HepG2 (cell line): ENCODE measurements around the gene ASH1L. TPM values are rescaled to one million over a fixed set of nuclear protein-coding genes. Genes with fewer than 3 reads are reported as not detected.

ENCODE experiments used
- DNMT1 ChIP-seq: sonication (generic); formaldehyde crosslinking; IDR thresholded peaks from 2 replicates; pipeline ENCODE4 v1.5.1; 2020; ENCODE audit warnings: mild to moderate bottlenecking, missing genetic modification reagents
- GATA4 ChIP-seq: sonication (generic); IDR thresholded peaks from 2 replicates; pipeline ENCODE4 v1.6.1; 2016; ENCODE audit warnings: antibody characterized with exemption, low read depth, borderline replicate concordance
- GATAD1 ChIP-seq: IDR thresholded peaks from 2 replicates; pipeline ENCODE4 v1.6.1; 2016; ENCODE audit warnings: missing genetic modification reagents, missing compliant biosample characterization
- GTF3A ChIP-seq: sonication (generic); formaldehyde crosslinking; conservative IDR thresholded peaks from 2 replicates; pipeline ENCODE4 v1.4.0; 2020; ENCODE audit warnings: mild to moderate bottlenecking, missing genetic modification reagents
- HDAC6 ChIP-seq: fragments of 200-600 bp; sonication (generic); IDR thresholded peaks from 2 replicates; pipeline ENCODE4 v1.7.0; 2017; ENCODE audit warnings: mild to moderate bottlenecking, antibody characterized with exemption, low read length, low read depth
- HNRNPLL ChIP-seq: fragments of 200-400 bp; formaldehyde crosslinking; IDR thresholded peaks from 2 replicates; pipeline ENCODE4 v1.6.1; 2017; ENCODE audit warnings: mild to moderate bottlenecking, low read depth, low read length; ENCODE audit not compliant: poor library complexity, severe bottlenecking
- KDM5A ChIP-seq: fragments of 200-600 bp; sonication (generic); IDR thresholded peaks from 2 replicates; pipeline ENCODE4 v1.7.0; 2018; ENCODE audit warnings: antibody characterized with exemption, mild to moderate bottlenecking, low read length, borderline replicate concordance
- MTA3 ChIP-seq: sonication (generic); formaldehyde crosslinking; IDR thresholded peaks from 2 replicates; pipeline ENCODE4 v1.4.0; 2020; ENCODE audit warnings: missing genetic modification reagents
- MYC ChIP-seq: sonication (generic); formaldehyde crosslinking; IDR thresholded peaks from 2 replicates; pipeline ENCODE4 v1.9.0; 2021; ENCODE audit warnings: missing genetic modification reagents, borderline replicate concordance
- NFYC ChIP-seq: IDR thresholded peaks from 2 replicates; pipeline ENCODE4 v1.6.1; 2016; ENCODE audit warnings: missing genetic modification reagents, missing compliant biosample characterization
- NR0B2 ChIP-seq: sonication (generic); formaldehyde crosslinking; IDR thresholded peaks from 2 replicates; pipeline ENCODE4 v1.4.0; 2020; ENCODE audit warnings: mild to moderate bottlenecking, missing genetic modification reagents
- RBAK ChIP-seq: sonication (generic); formaldehyde crosslinking; IDR thresholded peaks from 2 replicates; pipeline ENCODE4 v1.5.1; 2020; ENCODE audit warnings: mild to moderate bottlenecking, missing genetic modification reagents
- SMAD3 ChIP-seq: sonication (generic); formaldehyde crosslinking; IDR thresholded peaks from 2 replicates; pipeline ENCODE4 v1.4.0; 2020; ENCODE audit warnings: missing genetic modification reagents
- SOX6 ChIP-seq, 2 experiments: fragments of 450-650 bp in 1 of 2; sonication (generic) in 1 of 2; formaldehyde crosslinking in 1 of 2; IDR thresholded peaks; 2 replicates each; pipeline versions ENCODE4 v1.4.0 to v1.6.1; 2017 to 2020; ENCODE audit warnings: antibody characterized with exemption in 1 of 2, mild to moderate bottlenecking in 1 of 2, missing genetic modification reagents in 1 of 2
- STAT6 ChIP-seq: sonication (generic); formaldehyde crosslinking; IDR thresholded peaks from 2 replicates; pipeline ENCODE4 v1.4.0; 2020; ENCODE audit warnings: missing genetic modification reagents, mild to moderate bottlenecking, borderline replicate concordance
- ZEB1 ChIP-seq: IDR thresholded peaks from 2 replicates; pipeline ENCODE4 v1.6.1; 2012; ENCODE audit warnings: mild to moderate bottlenecking, low read depth, inconsistent platforms; ENCODE audit not compliant: insufficient replicate concordance
- ZKSCAN8 ChIP-seq: IDR thresholded peaks from 2 replicates; pipeline ENCODE4 v1.6.1; 2016; ENCODE audit warnings: borderline replicate concordance, missing genetic modification reagents, missing compliant biosample characterization
- ZNF121 ChIP-seq: sonication (generic); formaldehyde crosslinking; IDR thresholded peaks from 2 replicates; pipeline ENCODE4 v1.5.0; 2020; ENCODE audit warnings: mild to moderate bottlenecking, missing genetic modification reagents
- ZNF124 ChIP-seq: sonication (generic); formaldehyde crosslinking; IDR thresholded peaks from 2 replicates; pipeline ENCODE4 v1.4.0; 2020; ENCODE audit warnings: missing genetic modification reagents
- ZNF160 ChIP-seq: sonication (generic); formaldehyde crosslinking; IDR thresholded peaks from 2 replicates; pipeline ENCODE4 v1.8.0; 2022; ENCODE audit warnings: mild to moderate bottlenecking, inconsistent platforms, missing genetic modification reagents
- ZNF232 ChIP-seq: sonication (generic); formaldehyde crosslinking; IDR thresholded peaks from 2 replicates; pipeline ENCODE4 v1.4.0; 2020; ENCODE audit warnings: missing genetic modification reagents, borderline replicate concordance
- ZNF34 ChIP-seq: sonication (generic); formaldehyde crosslinking; IDR thresholded peaks from 2 replicates; pipeline ENCODE4 v1.4.0; 2020; ENCODE audit warnings: mild to moderate bottlenecking, missing genetic modification reagents, borderline replicate concordance
- ZNF441 ChIP-seq: sonication (generic); formaldehyde crosslinking; IDR thresholded peaks from 2 replicates; pipeline ENCODE4 v1.7.0; 2021; ENCODE audit warnings: missing genetic modification reagents, borderline replicate concordance
- ZNF543 ChIP-seq: sonication (generic); formaldehyde crosslinking; IDR thresholded peaks from 2 replicates; pipeline ENCODE4 v1.4.0; 2020; ENCODE audit warnings: mild to moderate bottlenecking, missing genetic modification reagents
- ZNF556 ChIP-seq: sonication (generic); formaldehyde crosslinking; IDR thresholded peaks from 2 replicates; pipeline ENCODE4 v1.4.0; 2020; ENCODE audit warnings: mild to moderate bottlenecking, missing genetic modification reagents, borderline replicate concordance
- ZNF652 ChIP-seq: IDR thresholded peaks from 2 replicates; pipeline ENCODE4 v1.6.1; 2016; ENCODE audit warnings: low read depth, borderline replicate concordance
- ZNF816 ChIP-seq: sonication (generic); formaldehyde crosslinking; IDR thresholded peaks from 2 replicates; pipeline ENCODE4 v1.8.0; 2022; ENCODE audit warnings: missing genetic modification reagents, mild to moderate bottlenecking, borderline replicate concordance
- ZSCAN21 ChIP-seq: sonication (generic); formaldehyde crosslinking; IDR thresholded peaks from 2 replicates; pipeline ENCODE4 v1.8.0; 2022; ENCODE audit warnings: mild to moderate bottlenecking, missing genetic modification reagents, moderate library complexity, borderline replicate concordance
- polyA plus RNA-seq, 8 experiments: library from polyadenylated mRNA; depleted of rRNA in 3 of 8; stranded (reverse) in 7 of 8; unstranded in 1 of 8; fragments of >200 nt; fragmentation: Illumina TruSeq in 4 of 8; extraction: Trizol in 4 of 8; gene quantifications; 2 replicates each; pipeline versions ENCODE4 v1.2.1 to v1.2.3, GENCODE V29; 2011 to 2016; ENCODE audit warnings: low read depth in 4 of 8, missing spikeins in 1 of 8, mixed read lengths in 1 of 8; ENCODE audit not compliant: insufficient read depth in 1 of 8
- total RNA-seq, 5 experiments: library from RNA; depleted of rRNA; stranded (reverse); fragments of >200 nt; fragmentation: Illumina TruSeq; extraction: Trizol; gene quantifications; 2 replicates each; pipeline ENCODE4 v1.2.3, GENCODE V29; 2016; ENCODE audit warnings: low read depth in 1 of 5

ASH1L gene
- total and polyA plus RNA-seq, 2 of the 13 experiments (the other 11 are each of a cell fraction or from before 2014, with no cell fraction given): 10.2 to 15.3 TPM

GRCh38 chr1:155300553-155301329 lies 261.9 kb downstream of the ASH1L start (continued):
- TF ChIP-seq ZNF441: peak; percentile 79
- TF ChIP-seq ZNF121 (CRISPR knock-in tag): no peak
- TF ChIP-seq STAT6: no peak
- no peak for TF ChIP-seq RBAK (CRISPR knock-in tag)
- TF ChIP-seq ZNF543: peak; percentile 73; the same call in 1 of the 2 replicates
- TF ChIP-seq GATAD1 (CRISPR knock-in tag): peak; percentile 71
- TF ChIP-seq MTA3 (CRISPR knock-in tag): no peak
- no peak for TF ChIP-seq SOX6 (IDR thresholded peaks at IDR 0.05)
- TF ChIP-seq SOX6 (CRISPR knock-in tag; IDR thresholded peaks at IDR 0.05): peak; percentile 80
- peak; percentile 52; the same call in 1 of the 2 replicates for TF ChIP-seq NFYC (CRISPR knock-in tag)
- TF ChIP-seq MYC (CRISPR knock-in tag): peak; percentile 91; the same call in 1 of the 2 replicates
- no peak for TF ChIP-seq GTF3A (CRISPR knock-in tag)
- TF ChIP-seq ZNF232 (CRISPR knock-in tag): peak; percentile 95
- TF ChIP-seq ZKSCAN8 (CRISPR knock-in tag): peak; percentile 55; the same call in 1 of the 2 replicates
- peak; percentile 66 for TF ChIP-seq ZEB1
- TF ChIP-seq ZNF34 (CRISPR knock-in tag): 0 out of 2 replicates have a peak, but pooled peaks have one; percentile 65
- TF ChIP-seq DNMT1 (CRISPR knock-in tag): no peak
- TF ChIP-seq ZNF556 (CRISPR knock-in tag): peak; percentile 95
- TF ChIP-seq ZNF652 (CRISPR knock-in tag): peak; percentile 67
- TF ChIP-seq SMAD3 (CRISPR knock-in tag): peak; percentile 84
- peak; percentile 71; the same call in 1 of the 2 replicates for TF ChIP-seq ZNF124 (CRISPR knock-in tag)
- TF ChIP-seq ZSCAN21 (CRISPR knock-in tag): peak; percentile 88; the same call in 1 of the 2 replicates
- no peak for TF ChIP-seq KDM5A
- TF ChIP-seq HDAC6: no peak
- no peak for TF ChIP-seq HNRNPLL
- peak; percentile 89 for TF ChIP-seq ZNF816 (CRISPR knock-in tag)
- no peak for TF ChIP-seq NR0B2 (CRISPR knock-in tag)
- TF ChIP-seq GATA4: peak; percentile 58; the same call in 1 of the 2 replicates
- TF ChIP-seq ZNF160: peak; percentile 75; the same call in 1 of the 2 replicates
